Endothelial cell (in vitro differentiated cells): ENCODE measurements around the gene MAGEA9B. TPM values are rescaled to one million over a fixed set of nuclear protein-coding genes. Genes with fewer than 3 reads are reported as not detected.
"Not testable (repeated sequence)": the region's sequence is repeated elsewhere in the genome, so short reads cannot be mapped to it uniquely, and the experiment has no call there.

Experiments used
- DNase-seq: peaks from one replicate; pipeline ENCODE4 v3.0.0; 2021; ENCODE audit warnings: low spot score
- H3K27ac Mint-ChIP-seq: one replicate; pipeline ENCODE4 v1.8.0; 2021; ENCODE audit warnings: mixed read lengths, inconsistent platforms; ENCODE audit not compliant: unreplicated experiment
- H3K27me3 Mint-ChIP-seq: one replicate; pipeline ENCODE4 v1.8.0; 2021; ENCODE audit warnings: mild to moderate bottlenecking, moderate library complexity, mixed read lengths, inconsistent platforms; ENCODE audit not compliant: unreplicated experiment
- H3K36me3 Mint-ChIP-seq: one replicate; pipeline ENCODE4 v1.8.0; 2021; ENCODE audit warnings: mild to moderate bottlenecking, low read depth, mixed read lengths, inconsistent platforms; ENCODE audit not compliant: unreplicated experiment
- H3K4me1 Mint-ChIP-seq: one replicate; pipeline ENCODE4 v1.8.0; 2021; ENCODE audit warnings: mild to moderate bottlenecking, mixed read lengths, inconsistent platforms; ENCODE audit not compliant: unreplicated experiment
- H3K4me3 Mint-ChIP-seq: one replicate; pipeline ENCODE4 v1.8.0; 2021; ENCODE audit warnings: mild to moderate bottlenecking, mixed read lengths, inconsistent platforms; ENCODE audit not compliant: unreplicated experiment
- H3K9me3 Mint-ChIP-seq: one replicate; pipeline ENCODE4 v1.8.0; 2021; ENCODE audit warnings: mixed read lengths, inconsistent platforms; ENCODE audit not compliant: unreplicated experiment
- total RNA-seq: library from RNA; stranded (reverse); fragmentation: NEBNext Ultra II Directional; extraction: Animal tissue kit (Norgen Biotek cat#: 25700); gene quantifications from one replicate; pipeline ENCODE4 v1.2.1, GENCODE V29; 2021; ENCODE audit not compliant: unreplicated experiment
- TF ChIP-seq, protein P1 (sequence below): fragments of 200-600 bp; sonication (generic); IDR thresholded peaks from one replicate; pipeline ENCODE4 v1.5.0; 2021; ENCODE audit warnings: antibody characterized with exemption; ENCODE audit not compliant: unreplicated experiment

MAGEA9B gene
- total RNA-seq, 1 donor from 2014 or later, result not detected

DNA sequence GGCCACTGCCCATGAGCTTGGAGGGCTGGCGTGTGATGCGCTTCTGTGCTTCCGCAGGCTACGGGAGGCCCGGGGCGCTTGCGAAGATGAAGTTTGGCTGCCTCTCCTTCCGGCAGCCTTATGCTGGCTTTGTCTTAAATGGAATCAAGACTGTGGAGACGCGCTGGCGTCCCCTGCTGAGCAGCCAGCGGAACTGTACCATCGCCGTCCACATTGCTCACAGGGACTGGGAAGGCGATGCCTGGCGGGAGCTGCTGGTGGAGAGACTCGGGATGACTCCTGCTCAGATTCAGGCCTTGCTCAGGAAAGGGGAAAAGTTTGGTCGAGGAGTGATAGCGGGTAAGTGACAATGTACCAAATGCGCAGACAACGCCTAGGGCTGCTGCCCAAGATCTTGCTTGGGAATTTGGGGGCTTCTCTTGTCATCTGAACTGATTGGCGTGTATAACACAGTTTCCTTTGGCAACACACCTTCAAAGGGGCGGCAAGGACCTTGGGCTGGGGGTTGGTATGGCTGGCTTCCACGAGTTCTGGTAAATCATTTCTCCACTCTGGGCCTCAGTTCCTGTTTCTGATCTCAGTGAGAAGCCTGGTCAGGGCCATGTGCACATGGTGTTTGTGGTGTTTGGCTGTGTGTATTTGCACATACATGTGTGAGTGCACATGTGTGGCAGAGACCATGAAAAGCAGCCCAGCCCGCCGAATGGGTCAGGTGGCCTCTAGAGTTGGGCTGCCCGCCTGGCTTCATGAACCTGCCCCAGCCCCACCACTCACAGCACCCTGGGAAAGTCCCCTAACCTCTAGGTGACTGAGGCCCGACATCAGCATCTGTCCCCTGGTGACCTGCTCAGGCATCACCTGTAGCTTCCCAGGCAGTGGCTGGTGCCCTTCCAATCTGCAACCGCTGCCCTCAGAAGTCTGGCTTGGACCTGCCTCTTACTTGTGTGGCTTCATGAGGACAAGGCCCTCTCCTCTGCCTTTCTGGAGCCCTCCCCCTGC lies 41.4 kb downstream of the MAGEA9B start:
- not testable (repeated sequence) for H3K36me3 Mint-ChIP-seq, H3K9me3 Mint-ChIP-seq, H3K27me3 Mint-ChIP-seq, H3K4me3 Mint-ChIP-seq
- TF ChIP-seq, protein P1, sequence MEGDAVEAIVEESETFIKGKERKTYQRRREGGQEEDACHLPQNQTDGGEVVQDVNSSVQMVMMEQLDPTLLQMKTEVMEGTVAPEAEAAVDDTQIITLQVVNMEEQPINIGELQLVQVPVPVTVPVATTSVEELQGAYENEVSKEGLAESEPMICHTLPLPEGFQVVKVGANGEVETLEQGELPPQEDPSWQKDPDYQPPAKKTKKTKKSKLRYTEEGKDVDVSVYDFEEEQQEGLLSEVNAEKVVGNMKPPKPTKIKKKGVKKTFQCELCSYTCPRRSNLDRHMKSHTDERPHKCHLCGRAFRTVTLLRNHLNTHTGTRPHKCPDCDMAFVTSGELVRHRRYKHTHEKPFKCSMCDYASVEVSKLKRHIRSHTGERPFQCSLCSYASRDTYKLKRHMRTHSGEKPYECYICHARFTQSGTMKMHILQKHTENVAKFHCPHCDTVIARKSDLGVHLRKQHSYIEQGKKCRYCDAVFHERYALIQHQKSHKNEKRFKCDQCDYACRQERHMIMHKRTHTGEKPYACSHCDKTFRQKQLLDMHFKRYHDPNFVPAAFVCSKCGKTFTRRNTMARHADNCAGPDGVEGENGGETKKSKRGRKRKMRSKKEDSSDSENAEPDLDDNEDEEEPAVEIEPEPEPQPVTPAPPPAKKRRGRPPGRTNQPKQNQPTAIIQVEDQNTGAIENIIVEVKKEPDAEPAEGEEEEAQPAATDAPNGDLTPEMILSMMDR, result peak; percentile 11
- DNase-seq, result peak; percentile 54
- H3K4me1 Mint-ChIP-seq, result peaks cover 14% of the 10 kb centered on the region
- H3K27ac Mint-ChIP-seq, result peak overlapping the region; percentile 42

DNA sequence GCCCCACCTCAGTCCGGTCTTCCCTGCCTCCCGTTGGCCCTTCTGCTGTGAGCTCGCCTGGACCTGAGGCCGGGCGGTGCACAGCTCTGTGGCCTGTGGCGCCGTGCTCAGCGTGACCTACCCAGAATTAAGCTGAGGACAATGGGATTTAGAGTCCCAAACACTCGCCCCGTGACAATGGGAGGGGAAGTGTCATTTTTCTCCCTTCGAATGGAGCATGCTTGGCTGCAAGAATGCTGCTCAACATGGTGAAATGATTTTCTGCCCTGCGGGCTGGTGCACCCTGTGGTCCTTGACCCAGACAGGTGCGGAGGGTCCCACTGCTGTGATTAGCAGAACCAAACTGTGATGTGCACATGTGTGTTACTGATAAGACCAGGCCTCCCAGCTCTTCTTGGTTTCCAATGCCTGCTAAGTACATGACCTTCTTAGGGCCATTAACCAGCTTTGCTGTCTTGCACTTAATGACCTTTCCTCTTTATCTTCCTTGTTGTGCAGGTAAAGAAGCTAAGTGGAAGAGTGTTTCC lies 45.7 kb downstream of the MAGEA9B start:
- Mint-ChIP-seq H3K4me1 (peaks cover 17% of the 10 kb centered on the region), H3K27ac (peak overlapping the region; percentile 95), H3K36me3 (peaks cover 3% of the 10 kb centered on the region), H3K4me3 (peak overlapping the region; percentile 91), H3K9me3 (no peaks in the 10 kb centered on the region), H3K27me3 (peaks cover 9% of the 10 kb centered on the region)
- DNase-seq, result no peak
- TF ChIP-seq, protein P1, result no peak

DNA sequence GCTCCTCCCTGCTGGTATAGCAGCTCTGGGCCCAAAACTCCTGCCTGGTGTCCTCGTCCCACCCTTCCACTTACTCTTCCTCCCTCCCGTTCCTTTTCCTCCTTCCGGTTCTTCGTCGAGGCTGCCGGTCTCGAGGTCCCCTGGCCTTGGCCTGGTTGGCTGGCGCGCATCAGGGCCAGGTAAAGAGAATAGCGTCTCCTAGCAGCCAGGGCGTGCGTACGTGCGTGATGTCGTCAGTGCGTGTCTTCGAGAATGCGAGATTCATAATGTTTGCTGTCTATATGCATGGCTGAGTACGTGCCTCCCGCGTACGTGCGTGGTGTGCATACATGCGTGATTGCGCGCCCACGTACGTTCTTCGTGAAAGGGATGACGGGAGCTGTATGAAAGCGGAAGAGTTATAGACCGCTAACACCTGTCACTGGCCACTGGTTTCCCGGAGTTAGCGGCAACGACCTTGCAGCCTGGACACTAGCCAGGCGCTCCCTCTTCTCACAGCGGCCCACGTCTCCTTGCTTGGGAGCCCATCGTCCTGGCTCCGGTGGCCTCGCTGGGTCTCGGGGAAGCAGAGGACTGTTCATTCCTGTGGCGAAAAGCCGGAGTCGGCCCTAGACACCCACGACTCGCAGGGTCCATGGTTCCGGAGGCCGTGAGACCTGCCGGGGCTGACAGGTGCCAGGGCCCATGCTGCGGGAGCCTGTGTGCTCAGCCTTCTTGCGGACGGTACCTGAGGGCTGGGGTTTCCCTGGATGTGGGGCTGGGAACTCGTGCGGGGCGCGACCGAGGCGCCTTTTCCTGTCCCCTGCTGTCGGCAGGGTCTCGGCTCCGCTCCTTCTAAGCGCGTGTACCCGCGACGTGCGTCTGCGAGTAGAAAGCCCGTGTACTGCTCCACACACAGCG lies 46.4 kb downstream of the MAGEA9B start, which contains the start of gene EOLA1:
Gene EOLA1, plus strand, starts transcription at position 392 of the 900 bp plus-strand sequence. CDS start 4,619 bp downstream, outside the sequence.
- peak; percentile 7 for DNase-seq
- H3K27me3 Mint-ChIP-seq, result peaks cover 13% of the 10 kb centered on the region
- H3K36me3 Mint-ChIP-seq, result peaks cover 8% of the 10 kb centered on the region
- H3K9me3 Mint-ChIP-seq, result no peaks in the 10 kb centered on the region
- H3K27ac Mint-ChIP-seq, result peak within 1 kb of the TSS; percentile 95
- TF ChIP-seq, protein P1, result no peak
- H3K4me3 Mint-ChIP-seq, result peak within 1 kb of the TSS; percentile 91
- peaks cover 24% of the 10 kb centered on the region for H3K4me1 Mint-ChIP-seq

DNA sequence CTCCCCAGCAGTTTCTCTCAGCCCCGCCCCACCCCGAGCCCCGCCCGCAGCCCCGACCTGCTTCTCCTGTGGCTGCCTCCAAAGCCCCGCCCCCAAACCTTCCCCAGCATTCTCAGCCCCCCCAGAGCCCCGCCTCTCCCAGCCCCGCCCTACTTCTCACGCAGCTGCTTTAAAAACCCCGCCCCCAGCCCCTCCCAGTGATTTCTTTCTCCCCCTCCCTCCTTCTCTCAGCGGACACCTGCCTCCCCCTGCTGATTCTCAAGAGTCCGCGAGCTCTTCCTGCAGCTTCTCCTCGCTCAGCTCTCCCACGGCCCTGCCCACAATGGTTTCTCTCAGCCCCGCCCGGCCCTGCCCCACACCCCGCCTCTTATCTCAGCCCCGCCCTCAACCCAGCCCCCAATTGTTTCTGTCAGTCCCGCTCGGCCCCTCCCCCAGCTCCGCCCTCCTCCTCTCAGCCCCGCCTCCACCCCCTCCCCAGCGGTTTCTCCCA lies 47.1 kb downstream of the MAGEA9B start:
- TF ChIP-seq, protein P1, result no peak
- H3K4me1 Mint-ChIP-seq, result peaks cover 24% of the 10 kb centered on the region
- peaks cover 13% of the 10 kb centered on the region for H3K27me3 Mint-ChIP-seq
- H3K4me3 Mint-ChIP-seq, result no peak overlapping the region
- peaks cover 8% of the 10 kb centered on the region for H3K36me3 Mint-ChIP-seq
- no peak overlapping the region for H3K27ac Mint-ChIP-seq
- H3K9me3 Mint-ChIP-seq, result no peaks in the 10 kb centered on the region
- peak; percentile 82 for DNase-seq
